HG03025 (cell line): Measurements from ENCODE around the gene CES2.
"Not testable (repeated sequence)": the region's sequence is repeated elsewhere in the genome, so short reads cannot be mapped to it uniquely, and the experiment has no call there.

Source experiments
- ATAC-seq: cut with Tn5 transposase; IDR thresholded peaks from one replicate; pipeline ENCODE4 v1.9.1; 2021; ENCODE audit warnings: mild to moderate bottlenecking, moderate library complexity; ENCODE audit not compliant: unreplicated experiment, low FRiP score

The CES2 gene

GRCh38 chr16:66950437-66950836, 15.1 kb downstream of the CES2 start:
- ATAC-seq: no peak

- no peak for ATAC-seq
These were observed 15.9 kb downstream of the CES2 start for GRCh38 chr16:66950971-66951790.

GRCh38 chr16:66952430-66953110, 17.3 kb downstream of the CES2 start:
- ATAC-seq: no peak

- no peak for ATAC-seq
These were observed 18.3 kb downstream of the CES2 start for GRCh38 chr16:66953462-66954096.

GRCh38 chr16:66954097-66954659, 18.9 kb downstream of the CES2 start:
- no peak for ATAC-seq

- not testable (repeated sequence) for ATAC-seq
These were observed 20.2 kb downstream of the CES2 start for GRCh38 chr16:66955363-66956153.

GRCh38 chr16:66956154-66956457, 20.8 kb downstream of the CES2 start:
- not testable (repeated sequence) for ATAC-seq

- no peak for ATAC-seq
These were observed 23.8 kb downstream of the CES2 start for GRCh38 chr16:66958857-66959703.

- no peak for ATAC-seq
These were observed 24.4 kb downstream of the CES2 start for GRCh38 chr16:66959704-66960161.

- ATAC-seq: no peak
These were observed 25.0 kb downstream of the CES2 start for GRCh38 chr16:66960270-66960669.

- ATAC-seq: no peak
These were observed 25.9 kb downstream of the CES2 start, which contains the start of gene CES3 for GRCh38 chr16:66961065-66961744. TSS of gene CES3 (plus strand) at chr16:66961266. CDS start at chr16:66961308, 42 bp downstream.

- ATAC-seq: no peak
These were observed 26.6 kb downstream of the CES2 start for GRCh38 chr16:66961914-66962313.

GRCh38 chr16:66964049-66964448, 28.7 kb downstream of the CES2 start:
- no peak for ATAC-seq

GRCh38 chr16:66968847-66969246, 33.5 kb downstream of the CES2 start:
- ATAC-seq: no peak

GRCh38 chr16:66970775-66971720, 35.7 kb downstream of the CES2 start:
- no peak for ATAC-seq

- ATAC-seq: no peak
These were observed 37.7 kb downstream of the CES2 start for GRCh38 chr16:66972983-66973382.

GRCh38 chr16:66973716-66974115, 38.4 kb downstream of the CES2 start:
- ATAC-seq: no peak
